Uterus (tissue), 2 donors: ENCODE data around the gene RTN4RL2.

Source experiments
- POLR2A ChIP-seq, 2 donors: fragments of 450-650 bp; IDR thresholded peaks; one replicate each; pipeline ENCODE4 v1.6.1; 2016; ENCODE audit warnings: antibody characterized with exemption in 2 of 2, mild to moderate bottlenecking in 1 of 2, moderate library complexity in 1 of 2
- TF ChIP-seq, protein P1 (sequence below), 4 experiments: fragments of 200-600 bp in 2 of 4; fragments of 450-650 bp in 2 of 4; sonication (generic) in 2 of 4; IDR thresholded peaks; one replicate each; pipeline ENCODE4 v1.5.1; 2016 to 2019; ENCODE audit warnings: antibody characterized with exemption in 4 of 4, mild to moderate bottlenecking in 2 of 4, moderate library complexity in 1 of 4

DNA sequence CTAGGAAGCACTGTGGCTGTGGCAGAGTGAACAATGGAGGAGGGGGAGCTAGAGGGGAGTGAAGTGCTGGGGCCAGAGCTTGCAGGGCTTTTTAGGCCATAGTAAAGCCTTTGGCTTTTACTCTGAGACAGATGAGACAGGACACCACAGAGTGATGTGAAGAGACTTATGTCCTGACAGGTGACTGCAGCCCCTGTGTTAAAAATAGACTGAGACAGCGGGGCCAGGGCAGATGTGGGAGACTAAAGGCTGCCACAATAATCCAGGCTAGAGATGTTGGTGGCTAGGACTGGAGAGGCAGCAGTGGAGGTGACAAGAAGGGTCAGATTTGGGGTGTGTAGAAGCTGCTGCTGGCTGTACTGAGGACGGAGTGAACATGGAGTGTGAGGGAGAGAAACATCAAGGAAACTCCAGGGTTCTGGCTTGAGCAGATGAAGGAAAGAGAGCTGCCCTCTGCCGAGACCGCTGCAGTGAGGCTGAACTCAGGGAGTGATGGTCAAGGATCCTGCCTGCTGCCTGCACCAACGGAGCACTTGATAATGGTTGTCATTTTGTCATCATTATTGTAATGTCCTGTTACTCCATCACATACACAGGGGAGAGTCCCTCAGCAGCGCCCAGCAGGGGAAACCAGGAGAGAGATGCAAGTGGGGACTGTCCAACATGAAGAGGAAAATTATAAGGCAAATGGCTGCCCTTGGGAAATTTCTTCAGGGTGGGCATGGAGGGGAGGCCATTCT, 27.8 kb downstream of the RTN4RL2 start:
- no peak for TF ChIP-seq POLR2A (IDR thresholded peaks at IDR 0.05)
- TF ChIP-seq, protein P1, sequence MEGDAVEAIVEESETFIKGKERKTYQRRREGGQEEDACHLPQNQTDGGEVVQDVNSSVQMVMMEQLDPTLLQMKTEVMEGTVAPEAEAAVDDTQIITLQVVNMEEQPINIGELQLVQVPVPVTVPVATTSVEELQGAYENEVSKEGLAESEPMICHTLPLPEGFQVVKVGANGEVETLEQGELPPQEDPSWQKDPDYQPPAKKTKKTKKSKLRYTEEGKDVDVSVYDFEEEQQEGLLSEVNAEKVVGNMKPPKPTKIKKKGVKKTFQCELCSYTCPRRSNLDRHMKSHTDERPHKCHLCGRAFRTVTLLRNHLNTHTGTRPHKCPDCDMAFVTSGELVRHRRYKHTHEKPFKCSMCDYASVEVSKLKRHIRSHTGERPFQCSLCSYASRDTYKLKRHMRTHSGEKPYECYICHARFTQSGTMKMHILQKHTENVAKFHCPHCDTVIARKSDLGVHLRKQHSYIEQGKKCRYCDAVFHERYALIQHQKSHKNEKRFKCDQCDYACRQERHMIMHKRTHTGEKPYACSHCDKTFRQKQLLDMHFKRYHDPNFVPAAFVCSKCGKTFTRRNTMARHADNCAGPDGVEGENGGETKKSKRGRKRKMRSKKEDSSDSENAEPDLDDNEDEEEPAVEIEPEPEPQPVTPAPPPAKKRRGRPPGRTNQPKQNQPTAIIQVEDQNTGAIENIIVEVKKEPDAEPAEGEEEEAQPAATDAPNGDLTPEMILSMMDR (IDR thresholded peaks at IDR 0.05), result no peak
